Activated CD8-positive, alpha-beta memory T cell treated with anti-CD3 and anti-CD28 coated beads, Interleukin-2, amount 10 ng/mL, durations not matched to agents 7 days and 5 days (primary cell): ENCODE results near the gene DNTTIP2. TPM values are rescaled to one million over a fixed set of nuclear protein-coding genes. Genes with fewer than 3 reads are reported as not detected.

ENCODE experiments used
- microRNA-seq: library from miRNA; unstranded; fragments of <30 nt; microRNA quantifications from one replicate; pipeline ENCODE4 v1.2.0, GENCODE V29; 2022
- total RNA-seq, 2 experiments: library from RNA; stranded (reverse); gene quantifications; one replicate each; pipeline ENCODE4 v1.2.3, GENCODE V29; 2021

Gene DNTTIP2
- total RNA-seq, 2 experiments from 2014 or later, result 60.8 to 74.5 TPM

Small RNA genes lying within 50 kb of the gene (microRNA-seq; reads per million reads assigned to microRNA genes)
- 79.6 reads per million, percentile 64 among the genes with 10 or more reads in this experiment for gene MIR760

Other genes starting within 250 kb of the DNTTIP2 start
- 1 to 10 TPM in 1 of 2 experiments, under 1 TPM in 1; 0.96 to 1.3 TPM for gene BCAR3, start 197.4 kb downstream of the DNTTIP2 start, total RNA-seq
- gene GCLM, start 30.2 kb upstream of the DNTTIP2 start, total RNA-seq, result 10 to 100 TPM; 24.3 to 25.7 TPM
- gene ABCA4, start 241.9 kb upstream of the DNTTIP2 start, total RNA-seq, result not detected